Measurements from ENCODE around the gene TANK.
"Not testable (repeated sequence)": the region's sequence is repeated elsewhere in the genome, so short reads cannot be mapped to it uniquely, and the experiment has no call there.

The TANK gene, protein sequence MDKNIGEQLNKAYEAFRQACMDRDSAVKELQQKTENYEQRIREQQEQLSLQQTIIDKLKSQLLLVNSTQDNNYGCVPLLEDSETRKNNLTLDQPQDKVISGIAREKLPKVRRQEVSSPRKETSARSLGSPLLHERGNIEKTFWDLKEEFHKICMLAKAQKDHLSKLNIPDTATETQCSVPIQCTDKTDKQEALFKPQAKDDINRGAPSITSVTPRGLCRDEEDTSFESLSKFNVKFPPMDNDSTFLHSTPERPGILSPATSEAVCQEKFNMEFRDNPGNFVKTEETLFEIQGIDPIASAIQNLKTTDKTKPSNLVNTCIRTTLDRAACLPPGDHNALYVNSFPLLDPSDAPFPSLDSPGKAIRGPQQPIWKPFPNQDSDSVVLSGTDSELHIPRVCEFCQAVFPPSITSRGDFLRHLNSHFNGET

GRCh38 chr2:161160226-161161073 is at the start of gene TANK:
TSS of gene TANK (plus strand) at chr2:161160428. CDS start at chr2:161179663, 19,235 bp downstream.
- peak; percentile 77 for DNase-seq (ENCODE audit: low read depth)

DNA sequence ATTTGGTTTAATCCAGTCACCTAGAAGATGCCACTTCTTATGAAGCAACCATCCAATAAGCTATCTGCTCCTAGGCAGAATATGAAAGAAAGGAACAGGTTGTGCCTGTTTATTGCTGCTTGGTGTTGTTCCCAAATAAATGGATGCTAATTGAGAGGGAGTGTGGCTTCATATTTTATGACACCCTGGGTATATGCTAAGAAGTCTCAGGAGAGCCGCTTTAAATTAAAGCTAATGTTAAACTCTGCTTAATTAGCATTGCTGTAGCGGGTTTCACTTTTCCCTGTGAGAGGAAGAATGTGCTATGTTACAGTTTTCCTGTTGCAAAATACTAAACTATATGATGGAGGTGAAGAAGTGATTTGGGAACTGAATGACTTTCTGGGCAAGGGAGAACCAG is 48.7 kb upstream of the TANK start:
- DNase-seq (ENCODE audit: low read depth): no peak

DNA sequence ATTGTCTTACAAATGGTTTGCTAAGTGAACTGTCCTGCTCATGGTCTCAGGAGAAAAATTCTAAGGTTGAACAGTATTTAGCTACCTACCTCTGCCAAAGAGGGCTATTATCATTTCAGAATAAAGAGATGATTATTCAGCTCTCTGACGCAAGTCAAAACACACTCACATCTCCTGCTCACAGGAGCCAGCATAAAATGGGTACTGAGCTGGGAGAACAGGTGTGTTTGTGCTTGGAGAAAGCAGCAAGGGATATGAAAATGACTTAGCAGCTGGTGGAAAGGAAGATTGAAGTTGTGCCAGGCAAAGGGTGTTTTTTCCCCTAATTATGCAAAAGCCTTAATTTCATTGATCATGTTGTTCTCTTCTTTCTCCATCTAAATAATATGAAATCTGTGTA is 47.3 kb upstream of the TANK start:
- DNase-seq (ENCODE audit: low read depth): no peak

DNA sequence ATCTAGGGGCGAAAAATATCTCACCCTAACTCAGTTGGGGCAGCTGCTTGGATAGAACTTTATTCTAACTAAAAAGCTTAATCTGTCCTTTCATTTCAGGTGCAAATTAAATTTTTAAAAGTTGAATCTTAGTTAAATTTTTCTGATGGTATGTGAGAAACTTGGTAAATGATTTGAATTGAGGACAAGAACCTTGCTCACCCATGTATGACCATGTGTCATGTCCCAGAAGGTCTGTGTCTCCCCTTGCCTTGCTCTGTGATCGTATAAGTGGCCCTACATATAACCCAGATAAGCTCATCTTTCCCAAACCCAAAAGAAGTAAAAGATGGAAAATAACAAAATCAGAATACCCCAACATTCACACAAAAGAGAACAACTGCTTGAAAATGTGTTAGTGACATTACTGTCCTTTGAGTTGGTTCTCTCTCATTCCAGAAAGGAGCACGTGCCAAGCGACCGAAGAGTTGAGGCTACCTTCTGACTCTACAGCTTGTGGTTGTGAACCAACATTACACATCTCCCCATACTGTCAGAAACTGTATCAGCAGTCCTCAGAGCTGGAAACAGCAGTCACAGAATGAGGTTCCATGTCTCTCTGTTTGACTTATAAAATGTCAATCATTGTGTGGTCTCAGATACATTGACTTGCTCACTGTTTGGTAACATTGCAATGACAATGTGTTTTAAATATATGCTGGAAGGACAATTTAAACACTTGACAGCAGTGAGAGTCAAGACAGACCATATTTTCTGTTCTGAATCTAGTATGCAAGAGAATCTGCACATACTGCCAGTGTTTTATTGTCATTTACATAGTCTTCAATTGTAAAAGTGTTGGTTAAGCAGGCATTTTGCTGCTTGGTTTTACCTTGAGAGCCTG is 46.3 kb upstream of the TANK start:
- no peak for DNase-seq (ENCODE audit: low read depth)

DNA sequence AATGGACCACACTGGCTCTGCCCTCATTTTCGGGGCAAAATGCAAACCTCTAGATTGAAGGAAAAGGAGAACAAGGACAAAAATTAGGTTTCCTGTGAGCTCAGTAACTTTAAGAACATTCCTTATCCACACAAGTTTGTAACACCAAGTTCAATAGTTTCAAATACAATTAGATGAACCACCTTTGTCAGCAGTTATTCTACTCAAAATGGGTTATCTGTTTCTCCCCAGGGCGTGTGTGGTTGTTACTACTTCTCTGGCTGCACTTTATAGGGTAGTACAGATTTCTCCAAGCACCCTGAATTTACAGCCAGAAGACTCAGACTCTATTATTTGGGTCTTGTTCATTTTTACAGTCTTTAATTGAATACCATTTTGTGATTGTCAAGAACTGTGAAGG is 45.0 kb upstream of the TANK start:
- no peak for DNase-seq (ENCODE audit: low read depth)

- DNase-seq (ENCODE audit: low read depth): no peak
Measured at GRCh38 chr2:161115605-161116380, 44.4 kb upstream of the TANK start.

GRCh38 chr2:161116509-161116908 is 43.7 kb upstream of the TANK start:
- DNase-seq (ENCODE audit: low read depth): no peak

DNA sequence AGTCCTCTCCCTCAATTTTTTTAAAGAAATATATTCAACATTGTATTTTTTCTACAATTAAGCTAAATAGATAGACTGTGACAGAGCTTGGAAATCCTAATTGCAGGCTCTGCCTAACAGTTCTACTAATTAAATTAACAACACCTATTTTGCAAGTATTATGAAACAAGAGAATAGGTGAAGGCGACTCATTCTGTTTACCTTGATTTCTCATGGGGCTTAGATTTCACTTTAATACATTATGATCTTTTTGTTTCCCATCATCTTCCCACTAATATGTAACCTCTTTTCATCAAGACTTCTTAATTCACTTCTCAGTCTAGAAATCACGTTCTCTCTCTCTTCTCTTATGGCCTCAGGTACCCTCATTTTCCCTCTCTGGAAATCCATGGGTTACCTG is 42.7 kb upstream of the TANK start:
- DNase-seq (ENCODE audit: low read depth): no peak

DNA sequence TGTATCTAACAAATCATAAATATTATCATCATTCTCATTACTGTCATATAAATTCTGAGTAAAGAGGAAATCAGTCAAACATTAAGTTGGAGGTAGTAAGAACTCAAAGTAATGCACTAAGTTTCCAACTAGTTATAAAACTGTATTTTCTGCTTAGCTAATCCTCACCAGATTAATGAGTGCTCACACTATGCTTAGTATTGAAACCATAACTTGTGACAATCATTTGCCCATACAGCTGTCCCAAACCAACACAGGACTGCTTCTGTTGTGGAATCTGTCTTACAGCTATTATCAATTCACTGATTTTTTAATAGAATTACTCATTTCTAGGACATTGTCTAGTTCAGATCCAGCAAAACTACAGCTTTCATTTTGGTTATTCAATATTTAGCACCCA is 41.5 kb upstream of the TANK start:
- no peak for DNase-seq (ENCODE audit: low read depth)

DNA sequence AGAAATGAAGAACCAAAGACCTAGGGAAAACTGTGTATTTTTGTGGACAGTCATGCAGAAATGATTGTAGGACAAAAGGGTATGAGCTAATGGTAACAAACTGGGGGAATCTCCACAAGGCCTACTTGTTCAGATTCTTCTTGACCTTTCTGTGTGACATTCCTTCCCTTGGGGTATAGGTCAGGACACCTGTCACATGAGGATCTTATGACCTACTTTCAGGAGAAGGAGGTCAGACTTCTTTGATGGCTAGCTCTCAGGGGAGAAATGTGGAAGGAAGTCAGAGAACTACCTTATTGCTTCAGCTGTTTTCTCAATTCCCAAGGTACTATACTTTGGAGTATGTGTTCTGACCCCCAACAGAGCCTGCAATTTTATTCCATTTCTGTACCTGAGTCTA is 40.7 kb upstream of the TANK start:
- DNase-seq (ENCODE audit: low read depth): no peak

GRCh38 chr2:161120775-161121174 is 39.5 kb upstream of the TANK start:
- DNase-seq (ENCODE audit: low read depth): no peak

DNA sequence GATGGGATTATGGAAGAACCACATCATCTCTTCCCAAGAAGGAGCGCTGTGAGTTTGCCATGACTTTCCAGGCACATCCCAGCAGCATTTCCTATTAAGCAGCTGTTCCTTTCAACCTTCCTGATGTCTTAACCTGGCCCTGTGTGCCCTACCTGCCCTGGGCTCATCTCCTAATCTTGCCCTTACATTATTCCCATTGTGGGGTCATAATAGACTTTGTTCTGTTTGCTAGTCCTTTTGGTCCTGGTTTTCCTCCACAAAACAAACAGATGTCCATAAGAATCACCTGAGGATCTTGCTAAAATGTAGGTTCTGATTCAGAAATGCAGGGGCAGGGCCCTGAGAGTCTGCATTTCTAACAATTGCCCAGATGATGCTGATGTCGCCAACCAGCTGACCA is 38.6 kb upstream of the TANK start:
- no peak for DNase-seq (ENCODE audit: low read depth)

GRCh38 chr2:161122772-161123530 is 37.3 kb upstream of the TANK start:
- no peak for DNase-seq (ENCODE audit: low read depth)

GRCh38 chr2:161123531-161124030 is 36.6 kb upstream of the TANK start:
- DNase-seq (ENCODE audit: low read depth): no peak

- no peak for DNase-seq (ENCODE audit: low read depth)
Measured at GRCh38 chr2:161124201-161124600, 36.0 kb upstream of the TANK start.

GRCh38 chr2:161128885-161129284 is 31.3 kb upstream of the TANK start:
- no peak for DNase-seq (ENCODE audit: low read depth)

GRCh38 chr2:161130354-161130753 is 29.9 kb upstream of the TANK start:
- DNase-seq (ENCODE audit: low read depth): no peak

- DNase-seq (ENCODE audit: low read depth): no peak
Measured at GRCh38 chr2:161131074-161131680, 29.1 kb upstream of the TANK start.

- no peak for DNase-seq (ENCODE audit: low read depth)
Measured at GRCh38 chr2:161131804-161132203, 28.4 kb upstream of the TANK start.

DNA sequence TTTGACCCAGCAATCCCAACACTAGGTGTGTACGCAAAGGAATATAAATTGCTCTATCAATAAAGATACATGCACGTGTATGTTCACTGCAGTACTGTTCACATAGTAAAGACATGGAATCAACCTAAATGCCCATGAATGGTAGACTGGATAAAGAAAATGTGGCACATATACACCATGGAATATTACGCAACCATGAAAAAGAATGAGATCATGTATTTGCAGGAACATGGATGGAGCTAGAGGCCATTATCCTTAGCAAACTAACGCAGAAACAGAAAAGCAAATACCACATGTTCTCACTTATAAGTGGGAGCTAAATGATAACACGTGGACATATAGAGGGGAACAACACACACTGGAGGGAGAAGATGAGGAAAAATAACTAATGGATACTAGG is 27.8 kb upstream of the TANK start:
- not testable (repeated sequence) for DNase-seq (ENCODE audit: low read depth)

Measured in stimulated activated CD4-positive, alpha-beta T cell treated with anti-CD3 and anti-CD28 coated beads, Interleukin-2, amount 100 ng/mL, for 4 hours (primary cell).